GM12891 (cell line): Measurements from ENCODE around the gene PGC.

Experiments used
- POLR2A ChIP-seq: IDR thresholded peaks from 2 replicates; pipeline ENCODE4 v1.6.1; 2011; ENCODE audit warnings: low read depth, low read length, control low read depth
- POLR2AphosphoS5 ChIP-seq: IDR thresholded peaks from 2 replicates; pipeline ENCODE4 v1.6.1; 2011; ENCODE audit warnings: low read depth, low read length, control low read depth

DNA sequence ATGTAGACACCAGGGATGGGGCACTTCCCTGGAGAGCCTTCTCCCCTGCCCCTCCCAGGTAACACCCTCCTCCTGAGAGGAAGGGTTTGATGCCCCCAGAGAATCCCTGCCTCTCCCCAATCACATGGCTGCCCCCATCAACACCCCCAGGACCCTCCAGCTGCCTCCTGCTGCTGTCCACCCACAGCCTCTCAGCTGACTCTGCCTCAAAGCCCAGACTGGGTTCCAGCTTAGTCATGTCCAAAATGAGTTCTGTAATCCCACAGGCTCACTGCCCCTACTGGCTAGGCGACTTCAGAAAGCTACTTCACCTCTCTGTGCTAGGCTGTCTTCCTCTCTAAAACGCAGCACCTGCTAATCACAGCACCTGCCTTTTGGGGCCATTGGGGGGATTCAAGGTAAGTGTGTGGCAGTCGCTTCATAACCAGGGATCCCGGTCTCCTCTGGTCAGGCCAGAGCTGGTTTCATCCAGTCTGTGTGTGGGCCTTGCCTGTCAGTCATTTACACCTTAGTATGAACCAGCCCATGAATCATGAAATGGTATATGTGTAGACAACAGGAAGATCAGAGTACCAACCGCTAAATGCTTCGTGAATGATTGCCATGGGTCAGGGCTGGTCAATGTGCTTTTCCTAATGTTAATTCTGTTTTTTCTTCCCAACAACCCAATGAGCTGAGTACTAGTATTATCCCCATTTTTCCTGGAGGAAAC is 52.2 kb downstream of the PGC start:
- TF ChIP-seq POLR2A, result no peak
- no peak for TF ChIP-seq POLR2AphosphoS5
